Amniotic stem cell (primary cell): ENCODE data around the gene HSD11B1.
A peak's percentile ranks its signal among the peaks of the same experiment; 100 is the strongest.
"Not testable (repeated sequence)": the region's sequence is repeated elsewhere in the genome, so short reads cannot be mapped to it uniquely, and the experiment has no call there.

Source experiments
- DNase-seq: peaks from one replicate; lab custom pipeline; 2025; lab: John Stamatoyannopoulos, UW

HSD11B1 gene

DNA sequence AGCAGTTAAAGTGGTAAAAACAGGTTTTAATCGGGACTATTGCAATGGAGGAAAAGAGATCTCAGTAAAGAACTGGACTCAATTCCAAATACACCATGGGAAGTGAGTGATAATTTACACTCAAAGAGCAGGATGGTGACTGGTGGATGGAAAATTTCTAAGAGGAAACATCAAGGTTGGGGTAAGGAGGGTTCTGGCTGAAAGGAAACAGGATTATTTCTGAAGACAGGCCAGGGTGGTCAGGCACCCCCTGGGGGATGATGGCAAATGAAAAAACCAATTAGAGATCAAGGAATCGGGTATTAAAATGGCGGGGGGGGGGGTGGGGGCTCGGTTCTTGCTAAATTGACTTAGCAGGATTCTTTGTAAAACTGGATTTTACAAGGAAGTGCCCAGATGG is 12.3 kb upstream of the HSD11B1 start:
- no peak for DNase-seq

GRCh38 chr1:209692745-209693504 is 11.7 kb upstream of the HSD11B1 start:
- DNase-seq: peak; percentile 70

DNA sequence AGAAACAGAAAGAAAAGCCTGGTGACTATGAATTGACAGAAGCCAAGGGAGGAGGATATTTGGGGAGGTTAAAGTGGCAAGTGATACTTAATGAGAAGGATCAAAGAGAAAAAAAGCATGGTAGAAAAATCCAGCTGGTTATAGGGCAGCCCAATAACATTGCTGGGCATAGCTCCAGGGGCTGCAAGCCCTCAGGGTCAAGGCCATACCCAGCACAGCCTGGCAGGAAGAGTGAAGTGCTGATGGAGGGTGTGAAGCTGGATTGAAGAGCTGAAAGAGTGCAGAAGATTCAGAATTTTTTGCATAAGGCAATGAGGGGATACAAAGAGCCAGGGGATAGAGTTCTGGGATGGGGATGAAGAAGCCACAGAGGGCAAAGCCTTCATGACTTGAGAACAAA is 8.0 kb upstream of the HSD11B1 start:
- no peak for DNase-seq

GRCh38 chr1:209697126-209697525 is 7.5 kb upstream of the HSD11B1 start:
- DNase-seq: no peak

- not testable (repeated sequence) for DNase-seq
Measured at GRCh38 chr1:209700686-209701085, 4.0 kb upstream of the HSD11B1 start.

GRCh38 chr1:209702832-209703231 is 1.8 kb upstream of the HSD11B1 start:
- DNase-seq: no peak

DNA sequence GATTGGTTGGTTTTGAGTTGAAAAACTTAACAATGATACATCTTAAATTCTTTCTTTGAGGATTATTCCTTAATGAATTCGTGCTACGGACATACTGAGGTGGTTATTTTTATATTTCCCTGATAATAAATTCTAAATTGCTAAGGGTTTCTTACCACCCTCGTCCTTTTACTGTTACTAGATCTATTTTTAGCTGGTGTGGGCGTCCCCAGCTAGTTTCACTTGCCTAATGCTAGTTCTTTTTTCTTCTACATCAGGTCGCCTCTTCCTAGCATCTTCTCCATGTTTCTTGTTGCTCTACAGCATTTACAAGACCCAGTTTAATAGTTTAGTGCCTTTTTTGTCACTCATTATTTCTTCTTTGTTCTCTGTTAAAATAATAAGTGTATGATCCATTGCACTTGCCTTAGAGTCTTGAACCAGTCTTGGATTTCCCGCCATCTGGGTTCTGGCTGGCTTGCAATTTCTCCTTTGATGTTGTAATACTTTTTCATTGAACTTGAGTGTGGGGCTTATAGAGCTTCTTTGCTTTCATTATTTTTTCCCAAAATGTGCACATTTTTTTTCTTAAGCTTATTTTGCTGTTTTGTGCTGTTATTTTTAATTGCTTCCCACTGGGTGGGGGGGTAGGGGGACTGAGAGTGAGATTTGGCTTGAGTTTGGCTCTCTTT is 677 bp upstream of the HSD11B1 start:
- DNase-seq: no peak

DNA sequence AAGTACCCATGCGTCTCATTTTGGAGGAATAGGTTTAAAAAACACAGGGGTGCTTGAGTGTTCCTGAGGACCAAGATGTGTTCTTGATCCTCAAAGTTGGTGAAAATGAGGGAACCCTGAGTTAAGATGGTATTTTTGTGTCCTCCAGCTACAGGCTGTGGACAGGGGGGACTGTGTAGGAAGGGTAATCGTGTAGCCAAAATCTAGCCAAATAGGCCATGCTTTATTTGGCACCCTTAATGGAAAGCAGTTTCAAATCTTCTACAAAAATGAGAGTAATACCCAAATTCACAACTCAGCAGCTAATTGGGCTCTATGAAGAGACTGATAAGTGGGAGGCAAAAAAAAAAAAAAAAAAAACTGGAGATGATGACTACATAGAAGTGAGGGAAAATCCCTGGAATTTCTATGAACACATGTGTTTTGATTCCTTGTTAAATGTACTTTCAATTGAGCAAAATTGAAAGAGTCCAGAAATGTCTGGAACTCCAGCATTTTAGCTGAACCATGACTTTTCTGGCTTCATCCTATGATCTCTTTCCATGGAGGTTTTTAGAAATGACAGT is 470 bp downstream of the HSD11B1 start:
- no peak for DNase-seq

GRCh38 chr1:209706622-209707021 is 2.0 kb downstream of the HSD11B1 start:
- DNase-seq: no peak

- DNase-seq: no peak
Measured at GRCh38 chr1:209707308-209707707, 2.7 kb downstream of the HSD11B1 start.

GRCh38 chr1:209708297-209708696 is 3.7 kb downstream of the HSD11B1 start:
- no peak for DNase-seq

DNA sequence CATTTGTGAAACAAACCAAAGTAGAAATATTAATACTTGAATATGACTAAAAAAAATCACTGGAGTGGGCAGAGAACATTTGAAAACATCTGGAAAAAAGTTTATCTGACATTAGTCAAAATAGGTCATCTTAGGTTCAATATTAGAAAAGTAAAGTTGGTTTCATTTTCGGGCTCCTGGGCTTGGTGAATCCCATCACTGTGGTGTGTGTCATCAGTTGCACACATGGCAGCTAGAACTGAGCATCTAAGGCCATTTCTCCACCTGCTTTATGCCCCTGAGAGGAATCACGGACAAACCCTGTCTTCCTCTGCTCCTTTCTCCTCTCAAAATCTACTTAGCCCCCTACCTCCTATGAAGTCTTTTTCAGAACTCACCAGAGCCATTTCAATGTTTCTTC is 5.4 kb downstream of the HSD11B1 start:
- no peak for DNase-seq

DNA sequence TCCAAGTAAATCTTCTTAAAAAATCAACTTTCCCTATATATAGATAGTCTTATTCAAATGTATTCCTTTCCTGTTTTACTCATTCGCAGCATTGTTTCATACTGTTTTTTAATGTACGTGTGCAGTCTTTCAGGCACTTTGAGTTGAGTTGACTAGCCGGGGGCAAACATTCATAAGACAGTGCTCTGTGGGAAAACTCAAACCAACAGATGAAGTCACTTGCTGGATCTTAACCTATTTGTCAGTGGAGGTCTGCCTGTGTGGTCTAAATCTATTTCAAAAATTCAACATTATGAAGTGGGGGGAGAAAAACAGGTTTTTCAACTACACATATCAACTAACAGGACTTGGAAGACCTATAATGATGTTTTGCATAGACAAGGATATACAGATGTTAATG is 6.2 kb downstream of the HSD11B1 start:
- DNase-seq: no peak

DNA sequence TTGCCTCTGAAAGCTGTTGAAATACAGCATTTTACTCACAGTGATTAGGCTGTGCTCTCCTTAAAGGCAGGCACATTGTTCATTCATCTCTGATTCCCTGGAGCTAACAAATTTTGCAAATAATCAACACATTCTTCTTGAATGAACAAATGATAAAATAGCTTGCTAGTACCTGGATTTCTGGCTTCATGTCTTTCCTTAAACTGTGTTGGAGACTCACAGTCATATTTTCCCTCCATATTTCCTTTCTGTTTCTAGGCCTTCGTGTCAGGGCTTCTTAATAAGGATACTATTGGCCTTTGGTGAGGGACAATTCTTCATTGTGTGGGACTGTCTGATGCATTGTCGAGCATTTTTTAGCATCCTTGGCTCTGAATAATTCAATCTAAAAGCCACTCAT is 9.7 kb downstream of the HSD11B1 start:
- no peak for DNase-seq

DNA sequence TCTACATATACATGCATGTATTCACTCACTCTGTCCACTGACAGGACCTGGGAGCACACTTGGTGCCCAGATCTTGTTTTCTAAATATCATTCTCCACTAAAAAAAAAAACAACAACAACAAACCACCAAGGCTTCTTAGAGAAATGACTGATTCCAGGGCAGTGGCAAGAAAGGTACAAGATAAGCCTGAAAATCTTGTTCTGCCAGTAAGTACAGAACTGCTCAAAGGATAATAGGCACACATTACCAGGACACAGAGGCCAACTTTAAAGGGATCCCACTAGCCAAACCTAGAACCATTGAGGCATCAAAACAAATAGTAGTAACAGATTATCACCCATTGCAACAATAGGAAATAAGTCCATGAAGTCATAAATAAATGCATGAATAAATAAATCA is 10.7 kb downstream of the HSD11B1 start:
- no peak for DNase-seq

DNA sequence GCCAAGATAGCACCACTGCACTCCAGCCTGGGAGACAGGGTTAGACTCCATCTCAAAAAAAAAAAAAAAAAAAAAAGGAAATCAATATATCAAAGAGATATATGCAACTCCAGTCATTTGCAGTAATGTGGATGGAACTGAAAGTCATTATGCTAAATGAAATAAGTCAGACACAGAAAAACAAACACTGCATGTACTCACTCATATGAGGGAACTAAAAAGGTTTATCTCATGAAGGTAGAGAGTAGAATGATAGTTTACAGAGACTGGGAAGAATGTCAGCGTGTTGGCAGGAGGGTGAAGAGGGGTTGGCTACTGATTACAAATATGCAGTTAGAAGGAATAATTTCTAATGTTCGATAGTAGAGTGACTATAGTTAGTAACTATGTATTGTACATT is 13.2 kb downstream of the HSD11B1 start:
- no peak for DNase-seq

GRCh38 chr1:209720326-209720725 is 15.7 kb downstream of the HSD11B1 start:
- no peak for DNase-seq

GRCh38 chr1:209720826-209721225 is 16.2 kb downstream of the HSD11B1 start:
- DNase-seq: no peak

GRCh38 chr1:209721323-209721722 is 16.7 kb downstream of the HSD11B1 start:
- no peak for DNase-seq

DNA sequence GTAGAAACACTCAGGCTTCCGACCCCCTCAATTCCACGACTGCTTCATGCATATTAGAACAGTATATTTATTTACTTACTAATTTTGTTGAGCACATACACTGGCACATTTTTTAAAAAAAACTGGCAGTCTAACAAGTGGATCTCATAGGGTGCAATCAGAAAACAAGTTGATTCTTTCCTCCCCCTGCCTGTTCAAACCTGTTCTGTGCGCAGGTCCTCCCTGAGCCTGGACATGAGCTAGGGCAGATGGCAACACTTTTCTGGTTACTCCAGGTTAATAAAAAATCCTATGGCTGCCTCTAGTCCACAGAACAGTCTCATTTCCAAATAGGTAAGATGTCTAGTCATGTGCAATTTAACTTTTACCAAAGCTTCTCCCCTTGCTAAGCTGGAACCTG is 18.6 kb downstream of the HSD11B1 start:
- no peak for DNase-seq

- DNase-seq: no peak
Measured at GRCh38 chr1:209723756-209724693, 19.4 kb downstream of the HSD11B1 start.

- DNase-seq: no peak
Measured at GRCh38 chr1:209727286-209727685, 22.6 kb downstream of the HSD11B1 start.
